HG03354 (cell line): ENCODE results near the gene KSR2.

Experiments
- ATAC-seq: cut with Tn5 transposase; IDR thresholded peaks from one replicate; pipeline ENCODE4 v1.9.1; 2021; ENCODE audit warnings: mild to moderate bottlenecking; ENCODE audit not compliant: unreplicated experiment, poor library complexity, severe bottlenecking

Gene KSR2

DNA sequence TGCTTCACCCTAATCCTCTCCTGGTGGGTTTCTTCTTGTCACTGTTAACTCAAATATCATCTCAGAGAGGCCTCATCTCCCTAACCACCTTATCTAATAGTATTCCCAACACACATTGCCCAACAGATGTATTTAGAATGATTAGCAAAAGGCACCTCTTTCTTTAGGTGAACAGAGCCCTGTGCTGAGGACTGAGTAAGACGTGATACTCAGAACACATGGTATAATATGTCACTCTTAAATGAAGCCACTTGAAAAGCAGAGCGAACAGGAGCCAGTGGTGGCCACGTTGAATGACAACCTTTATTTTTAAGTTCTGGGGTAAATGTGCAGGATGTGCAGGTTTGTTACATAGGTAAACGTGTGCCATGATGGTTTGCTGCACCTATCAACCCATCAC is 1.5 kb upstream of the KSR2 start:
- no peak for ATAC-seq

DNA sequence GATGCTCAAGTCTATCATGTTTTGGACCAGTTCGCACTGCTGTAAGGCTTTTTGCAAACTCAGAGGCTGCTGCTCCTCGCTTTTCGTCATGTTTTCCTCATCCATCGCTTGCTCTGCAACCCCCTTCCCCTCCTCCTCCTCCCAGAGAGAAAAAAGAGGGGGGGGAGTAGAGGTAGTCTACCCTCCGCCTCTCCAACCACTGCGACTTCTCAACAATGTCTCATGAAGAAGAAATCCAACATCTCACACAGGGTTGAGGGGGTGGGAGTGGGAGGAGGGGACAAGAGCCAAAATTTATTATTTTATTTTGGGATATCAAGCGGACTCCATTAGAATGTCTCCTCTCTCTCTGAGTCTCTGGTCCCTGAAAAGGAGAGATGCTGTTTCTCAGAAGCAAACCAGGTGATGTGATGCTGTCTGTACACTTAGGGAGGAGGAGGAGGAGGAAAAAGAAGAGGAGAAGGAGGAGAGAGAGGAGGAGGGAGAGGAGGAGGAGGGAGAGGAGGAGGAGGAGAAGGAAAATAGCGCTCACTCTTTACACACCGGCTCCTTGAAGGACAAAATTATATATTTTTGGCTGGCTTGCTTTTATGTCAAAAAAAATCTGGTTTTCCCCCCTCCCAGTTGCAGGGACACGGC is 520 bp downstream of the KSR2 start:
- no peak for ATAC-seq

DNA sequence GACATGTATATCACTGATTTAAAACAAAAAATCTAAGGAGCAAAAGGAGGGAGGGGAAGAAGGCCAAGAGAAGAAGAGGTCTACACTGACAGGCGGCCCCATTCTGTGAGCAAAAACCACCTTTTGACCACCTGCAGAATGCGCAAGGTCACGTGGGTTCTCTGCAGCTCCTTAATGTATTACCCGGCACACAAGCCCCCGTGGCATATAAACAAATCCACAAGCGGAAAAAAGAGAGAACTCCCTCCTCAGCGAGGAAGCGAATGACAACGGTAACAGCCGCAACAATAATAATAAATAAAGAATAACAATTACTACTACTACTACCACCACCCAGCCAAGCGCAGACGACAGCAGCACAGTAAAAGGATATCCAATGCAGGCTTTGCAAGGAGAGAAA is 1.3 kb downstream of the KSR2 start:
- no peak for ATAC-seq

DNA sequence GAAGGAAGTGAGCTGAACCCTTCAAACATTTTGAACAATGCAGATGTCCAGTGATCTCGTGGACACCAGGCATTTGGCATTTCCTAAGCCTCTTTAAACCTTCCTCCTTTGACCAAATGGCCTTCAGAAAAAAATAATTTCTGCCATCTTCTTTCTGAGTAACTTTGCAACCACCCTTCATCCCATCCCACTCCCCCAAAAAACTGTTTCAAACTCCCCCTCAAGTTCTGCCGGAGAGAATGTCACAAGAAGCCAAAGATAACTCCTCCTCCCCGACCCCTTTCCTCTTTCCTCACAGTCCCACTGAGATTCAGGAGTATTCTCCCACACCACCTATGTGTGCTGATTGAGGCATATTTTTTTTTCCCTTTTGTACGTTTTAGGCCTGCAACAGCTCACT is 1.7 kb downstream of the KSR2 start:
- ATAC-seq: no peak

DNA sequence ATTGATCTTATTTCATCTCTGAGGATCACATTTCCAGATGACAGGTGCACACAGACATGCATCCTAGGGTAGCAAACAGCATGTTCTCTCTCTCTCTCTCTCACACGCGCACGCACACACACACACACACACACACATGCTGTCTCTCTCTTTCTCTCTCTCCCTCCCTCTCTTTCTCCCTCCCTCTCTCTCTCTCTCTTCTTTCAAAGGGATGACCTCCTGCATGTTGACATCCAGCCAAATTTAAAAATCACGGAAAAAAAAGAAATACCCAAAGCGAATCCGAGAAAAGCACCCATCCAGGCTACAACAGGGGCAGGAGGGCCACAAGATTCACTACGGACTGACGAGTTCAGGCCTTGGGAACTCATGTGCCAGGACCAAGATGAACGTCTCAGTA is 2.3 kb downstream of the KSR2 start:
- ATAC-seq: no peak

DNA sequence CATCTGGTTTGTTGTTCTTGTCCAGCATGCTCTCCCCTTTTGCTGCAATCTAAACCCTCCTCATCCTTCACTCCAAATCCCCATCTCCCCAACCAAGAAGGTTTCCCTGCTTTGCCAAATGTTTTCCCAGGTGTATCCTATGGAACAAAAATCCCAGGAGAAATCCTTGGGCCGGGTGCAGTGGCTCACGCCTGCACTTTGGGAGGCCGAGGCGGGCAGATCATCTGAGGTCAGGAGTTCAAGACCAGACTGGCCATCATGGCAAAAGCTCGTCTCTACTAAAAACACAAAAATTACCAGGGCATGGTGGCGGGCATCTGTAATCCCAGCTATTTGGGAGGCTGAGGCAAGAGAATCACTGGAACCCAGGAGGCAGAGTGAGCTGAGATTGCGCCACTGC is 5.0 kb downstream of the KSR2 start:
- no peak for ATAC-seq

DNA sequence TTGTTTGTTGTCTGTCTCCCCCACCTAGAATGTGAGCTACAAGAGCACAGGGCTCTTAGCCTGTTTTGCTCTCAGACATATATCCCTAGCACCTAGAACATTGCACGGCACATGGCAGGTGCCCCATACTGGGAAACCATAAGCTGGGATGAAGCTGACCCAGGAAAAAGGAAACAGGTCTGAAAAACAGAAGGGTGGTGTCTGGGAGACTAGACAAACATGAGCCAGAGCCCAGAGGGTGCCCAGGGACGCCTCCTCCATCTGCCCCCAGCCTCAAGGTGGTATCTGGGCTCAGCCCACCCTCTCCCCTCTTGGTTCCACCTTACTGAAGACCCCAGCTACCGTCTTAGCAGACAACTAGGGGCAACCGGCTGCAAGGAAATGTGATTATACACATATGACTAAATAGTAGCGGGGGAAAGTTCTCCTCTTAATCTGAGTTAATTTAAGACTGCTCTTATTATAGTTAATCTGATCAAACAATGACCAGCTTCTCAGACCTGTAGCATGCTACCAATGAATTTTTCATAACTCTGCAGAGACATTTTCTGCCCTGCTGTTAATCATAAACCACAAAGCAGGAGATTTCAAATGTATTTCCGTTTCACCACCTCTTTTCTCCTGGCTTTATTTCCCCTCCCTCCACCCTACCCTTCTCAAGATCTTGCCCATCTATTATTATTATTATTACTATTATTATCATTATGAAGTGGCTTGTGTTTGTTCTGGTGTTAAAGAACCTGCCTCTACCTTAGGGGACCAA is 31.9 kb downstream of the KSR2 start:
- ATAC-seq: no peak

DNA sequence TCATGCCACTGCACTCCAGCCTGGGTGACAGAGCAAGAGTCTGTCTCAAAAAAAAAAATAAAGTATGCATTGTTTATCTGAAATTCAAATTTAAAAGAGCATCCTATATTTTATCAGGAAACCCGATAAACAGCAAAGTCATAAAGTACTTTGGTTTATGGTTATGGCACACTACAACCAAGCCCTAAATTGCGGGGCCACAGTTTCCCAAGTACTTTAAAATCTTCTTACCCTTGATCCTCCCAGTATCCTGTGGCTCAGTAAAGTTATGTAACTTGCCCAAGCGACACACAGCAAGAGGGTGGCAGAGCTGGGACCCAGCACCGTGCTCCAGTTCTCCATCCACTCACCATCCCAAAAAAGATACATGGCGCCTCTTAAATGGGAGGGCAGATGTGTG is 35.2 kb downstream of the KSR2 start:
- ATAC-seq: no peak

DNA sequence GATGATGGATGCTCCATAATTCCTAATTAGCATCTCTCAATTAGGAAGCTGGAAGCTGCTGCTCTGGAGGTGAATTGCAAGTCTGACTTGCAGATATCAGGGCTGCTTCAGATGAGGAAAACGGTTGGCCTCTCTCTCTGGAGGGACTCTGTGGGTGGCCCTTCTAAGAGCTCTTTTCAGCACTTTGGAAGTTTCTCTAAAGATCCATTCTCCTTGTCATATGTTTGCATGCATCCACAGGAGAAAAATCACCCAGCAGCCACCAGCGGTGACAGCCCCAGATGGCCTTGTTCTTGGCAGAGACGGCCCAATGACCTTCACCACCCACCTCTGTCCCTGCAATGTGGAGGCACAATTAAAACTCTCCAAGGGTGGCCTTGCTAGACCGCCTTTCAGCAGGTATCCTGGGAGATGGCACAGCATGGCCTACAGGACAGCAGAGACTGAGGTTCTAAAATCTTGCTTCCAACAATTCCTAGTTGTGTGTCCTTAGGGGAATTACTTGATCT is 42.3 kb downstream of the KSR2 start:
- ATAC-seq: no peak

DNA sequence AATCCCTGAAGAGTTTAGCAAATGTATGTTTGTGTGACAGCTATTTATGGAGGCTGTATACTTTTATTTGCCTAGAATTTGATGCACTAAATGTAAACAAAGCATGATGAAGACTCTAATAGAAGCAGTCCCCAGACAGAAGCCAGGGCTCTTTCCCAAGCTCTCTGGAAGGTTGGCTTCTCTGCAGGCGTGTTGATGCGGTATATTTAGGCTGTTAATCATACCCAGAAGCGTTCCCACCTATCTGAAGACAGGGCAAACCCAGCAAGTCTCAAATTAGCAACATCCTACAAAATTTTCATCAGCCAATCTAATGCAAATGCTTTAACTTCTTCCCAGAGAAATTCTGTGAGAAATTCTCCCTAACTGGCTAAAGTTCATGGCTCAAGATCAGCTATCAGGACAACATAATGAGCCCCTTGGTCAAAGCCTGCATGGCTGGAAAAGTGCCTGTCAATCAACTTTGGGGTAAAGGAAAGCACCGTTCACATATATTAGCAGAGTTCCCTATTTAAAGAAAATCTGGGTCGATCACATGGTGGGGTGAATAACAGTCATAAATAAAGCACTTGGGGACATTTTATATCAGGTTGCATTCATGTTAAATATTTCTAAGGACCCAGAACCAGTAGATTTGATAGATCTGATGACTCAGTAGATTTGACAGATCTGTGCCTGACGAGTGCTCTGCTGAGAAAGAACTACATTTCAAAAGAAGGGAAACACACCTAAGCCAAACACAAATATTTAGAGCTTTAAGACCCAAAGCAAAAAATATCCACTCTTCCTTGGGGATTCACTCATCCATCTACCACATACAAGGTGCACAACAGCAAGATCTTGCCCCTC is 46.6 kb downstream of the KSR2 start:
- no peak for ATAC-seq

DNA sequence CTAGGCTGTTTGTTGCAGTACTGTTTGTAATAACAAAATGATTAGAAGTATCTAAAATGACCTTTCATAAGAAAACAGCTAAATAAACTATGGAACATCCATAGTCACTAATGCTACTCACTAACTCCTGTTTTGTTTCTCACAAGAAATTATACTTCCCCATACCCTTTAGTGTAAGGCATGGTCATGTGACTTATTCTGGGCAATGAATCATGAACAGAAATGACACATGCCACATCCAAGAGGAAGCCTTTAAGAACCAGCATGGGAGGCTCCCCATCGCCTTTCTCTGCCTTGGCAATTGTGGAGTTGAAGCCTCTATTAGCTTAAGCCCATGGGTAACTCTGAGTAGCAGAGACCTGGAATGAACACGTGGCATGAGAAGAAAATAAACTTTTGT is 49.3 kb downstream of the KSR2 start:
- no peak for ATAC-seq

DNA sequence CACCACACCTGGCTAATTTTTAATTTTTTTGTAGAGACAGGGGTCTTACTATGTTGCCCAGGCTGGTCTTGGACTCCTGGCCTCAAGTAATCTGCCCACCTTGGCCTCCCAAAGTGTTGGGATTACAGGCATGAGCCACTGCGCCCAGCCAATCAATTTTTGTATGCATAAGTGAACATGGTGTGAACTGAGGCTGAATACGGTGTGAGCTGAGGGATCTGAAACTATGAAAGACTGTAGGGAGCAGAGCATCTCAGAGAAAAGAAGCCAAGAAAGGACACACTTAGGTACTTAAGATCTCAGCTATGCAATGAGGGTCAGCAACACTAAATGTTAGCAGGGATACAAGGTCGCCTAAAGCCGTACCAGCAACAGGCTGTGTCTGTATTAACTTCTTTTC is 54.1 kb downstream of the KSR2 start:
- ATAC-seq: no peak

DNA sequence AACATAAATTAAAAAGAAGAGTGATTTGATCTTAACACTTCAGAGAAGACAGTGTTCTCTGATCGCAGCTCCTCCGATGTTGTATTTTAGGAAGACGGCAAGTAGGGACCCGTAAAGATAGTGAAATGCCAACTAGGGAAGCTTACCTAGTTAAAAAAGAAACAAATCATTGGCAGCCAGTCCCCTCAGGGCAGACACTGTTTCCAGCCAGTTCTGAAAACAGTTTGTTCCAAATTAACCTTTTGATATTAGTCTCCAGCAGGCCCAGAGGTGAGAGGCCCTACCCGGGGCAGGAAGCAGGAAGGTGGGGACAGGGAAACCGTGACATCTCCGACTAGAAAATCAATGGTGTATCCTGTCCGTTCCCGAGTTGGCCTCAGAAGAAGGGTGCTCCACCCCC is 56.0 kb downstream of the KSR2 start:
- ATAC-seq: no peak

DNA sequence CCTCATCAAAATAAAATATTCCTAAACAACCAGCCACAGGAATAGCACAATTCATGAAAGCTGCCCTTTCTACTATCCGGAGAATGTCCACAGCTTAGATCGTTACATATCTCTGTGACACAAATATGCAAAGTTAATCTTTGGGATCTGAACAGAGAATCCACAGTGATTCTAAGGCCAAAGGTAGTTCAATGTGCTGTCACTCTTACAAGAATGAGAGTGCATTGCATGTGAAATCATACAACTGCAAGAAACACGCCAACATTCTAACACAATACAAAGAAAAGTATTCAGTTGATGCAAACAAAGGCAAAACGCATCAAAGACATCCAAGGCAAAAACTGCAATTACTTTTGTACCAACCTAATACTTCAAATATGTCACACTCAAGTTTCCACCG is 60.4 kb downstream of the KSR2 start:
- no peak for ATAC-seq

DNA sequence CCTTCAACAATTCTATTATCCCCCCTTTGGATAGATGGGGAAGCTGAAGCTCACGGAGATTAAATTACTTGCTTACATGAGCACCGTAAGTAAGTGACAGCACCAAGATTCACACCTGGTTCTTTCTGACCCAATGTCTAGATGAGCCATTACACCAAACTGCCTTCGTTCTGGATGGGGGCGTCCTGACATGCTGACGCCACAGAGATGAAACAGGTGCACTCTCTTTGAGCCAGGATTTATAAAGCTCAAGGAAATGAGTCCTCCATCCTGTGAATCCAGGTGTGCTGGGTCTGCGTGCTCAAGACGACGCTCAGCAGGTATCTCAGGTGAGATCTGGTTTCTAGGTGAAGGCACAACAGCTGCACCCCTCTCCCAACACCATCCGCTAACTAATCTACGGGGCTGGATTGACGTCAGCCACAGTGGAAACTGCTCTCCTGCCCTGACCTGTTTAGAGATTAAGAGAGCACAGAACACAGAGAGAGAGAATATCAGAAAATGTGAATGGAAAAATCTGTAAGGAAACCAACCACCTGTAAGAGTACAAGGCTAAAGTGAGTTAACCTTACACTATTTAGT is 61.6 kb downstream of the KSR2 start:
- no peak for ATAC-seq

DNA sequence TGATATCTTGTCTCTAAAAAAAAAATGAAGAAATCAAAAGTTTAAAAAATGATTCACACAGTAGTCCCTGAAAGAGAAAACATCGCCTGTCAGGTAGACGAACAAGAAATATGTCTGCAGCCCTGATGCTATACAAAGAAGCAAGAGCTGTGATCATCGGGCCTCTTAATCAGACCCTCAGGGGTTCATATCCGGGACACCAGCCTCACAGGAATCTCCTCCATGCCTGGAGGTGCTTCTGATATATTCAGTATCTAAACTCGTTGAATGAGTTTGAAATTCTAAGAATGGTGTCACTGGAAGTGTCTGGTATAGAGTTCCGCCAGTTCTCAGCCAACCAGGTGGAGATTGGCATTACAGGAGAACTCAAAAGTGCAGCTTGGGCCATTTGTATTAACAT is 64.7 kb downstream of the KSR2 start:
- ATAC-seq: no peak

DNA sequence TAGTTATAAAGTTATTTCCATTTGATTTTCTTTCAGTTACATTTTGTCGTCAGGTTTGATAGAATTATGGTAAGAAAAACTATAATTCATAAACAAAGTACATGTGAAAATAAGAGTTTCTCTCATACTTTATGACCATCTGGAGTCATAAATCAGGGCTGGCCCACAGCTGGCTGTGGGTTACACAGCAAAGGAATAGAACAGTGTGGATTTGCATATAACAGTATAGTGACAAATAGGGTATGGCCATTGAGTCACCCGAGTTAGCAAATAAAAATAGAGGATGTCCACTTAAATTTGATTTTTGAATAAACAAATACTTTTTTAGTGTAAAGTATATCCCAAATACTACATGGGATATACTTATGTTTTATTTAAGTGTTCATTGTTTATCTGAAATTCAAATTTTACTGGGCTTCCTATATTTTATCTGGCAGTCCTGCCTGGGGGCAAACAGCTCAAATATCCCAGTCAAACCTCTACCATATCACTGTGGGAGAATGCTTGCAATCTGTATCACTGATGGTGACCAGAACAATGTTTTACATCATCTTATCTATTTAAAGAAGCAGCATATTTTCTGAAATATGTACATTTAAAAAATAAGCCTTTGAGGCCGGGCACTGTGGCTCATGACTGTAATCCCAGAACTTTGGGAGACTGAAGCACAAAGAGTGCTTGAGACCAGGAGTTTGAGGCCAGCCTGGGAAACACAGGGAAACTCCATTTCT is 65.5 kb downstream of the KSR2 start:
- no peak for ATAC-seq

DNA sequence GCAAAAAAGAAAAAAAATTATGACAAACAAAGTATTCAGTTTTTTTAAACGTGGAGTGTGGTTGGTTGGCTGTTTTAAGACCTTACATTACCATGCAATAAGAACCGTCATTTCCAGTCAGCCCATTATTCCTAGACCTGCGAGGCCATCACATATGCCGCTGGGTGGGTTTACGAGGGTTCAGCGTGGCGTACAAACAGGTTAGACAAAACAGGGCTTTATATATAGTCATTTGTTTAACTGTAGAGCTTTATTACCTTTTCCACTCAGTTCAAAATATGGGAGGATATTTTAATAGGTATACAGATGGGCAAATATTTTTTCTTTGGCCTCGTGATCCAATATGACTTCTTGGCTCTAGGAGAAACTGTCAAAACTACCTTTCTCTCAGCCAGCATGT is 67.2 kb downstream of the KSR2 start:
- ATAC-seq: no peak

DNA sequence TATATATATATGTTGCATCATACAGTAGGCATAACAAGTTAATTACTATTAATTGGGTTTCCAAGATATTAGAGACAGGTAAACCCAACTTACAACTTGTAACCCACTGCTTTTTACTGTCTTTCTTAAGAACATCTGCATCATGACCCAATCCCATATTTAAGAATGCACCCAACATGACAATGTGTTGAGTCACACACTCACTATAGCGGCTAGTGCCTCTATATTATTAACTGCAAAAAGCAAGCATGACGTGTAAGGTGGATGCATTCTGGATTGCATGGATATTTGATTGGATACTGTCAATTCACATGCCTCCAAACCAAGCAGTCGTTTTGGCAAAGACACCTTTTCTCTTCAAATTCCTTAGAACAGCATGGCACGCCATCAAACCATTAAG is 68.2 kb downstream of the KSR2 start:
- no peak for ATAC-seq
